NCI-H446 (cell line): ENCODE results near the gene MRPL41.
A peak's percentile ranks its signal among the peaks of the same experiment; 100 is the strongest.
"Not testable (repeated sequence)": the region's sequence is repeated elsewhere in the genome, so short reads cannot be mapped to it uniquely, and the experiment has no call there.

Source experiments
- DNase-seq, 2 experiments: peaks; one replicate each; lab custom pipeline; 2025; lab: John Stamatoyannopoulos, UW

Gene MRPL41

DNA sequence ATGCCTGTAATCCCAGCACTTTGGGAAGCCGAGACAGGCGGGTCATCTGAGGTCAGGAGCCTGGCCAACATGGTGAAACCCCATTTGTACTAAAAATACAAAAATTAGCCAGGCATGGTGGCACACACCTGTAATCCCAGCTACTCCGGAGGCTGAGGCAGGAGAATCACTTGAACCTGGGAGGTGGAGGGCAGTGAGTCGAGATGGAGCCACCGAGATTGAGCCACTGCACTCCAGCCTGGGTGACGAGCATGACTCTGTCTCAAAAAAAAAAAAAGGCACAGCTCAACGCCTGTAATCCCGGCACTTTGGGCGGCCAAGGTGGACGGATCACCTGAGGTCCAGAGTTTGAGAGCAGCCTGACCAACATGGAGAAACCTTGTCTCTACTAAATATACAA is 2.0 kb downstream of the MRPL41 start:
- not testable (repeated sequence) for DNase-seq

DNA sequence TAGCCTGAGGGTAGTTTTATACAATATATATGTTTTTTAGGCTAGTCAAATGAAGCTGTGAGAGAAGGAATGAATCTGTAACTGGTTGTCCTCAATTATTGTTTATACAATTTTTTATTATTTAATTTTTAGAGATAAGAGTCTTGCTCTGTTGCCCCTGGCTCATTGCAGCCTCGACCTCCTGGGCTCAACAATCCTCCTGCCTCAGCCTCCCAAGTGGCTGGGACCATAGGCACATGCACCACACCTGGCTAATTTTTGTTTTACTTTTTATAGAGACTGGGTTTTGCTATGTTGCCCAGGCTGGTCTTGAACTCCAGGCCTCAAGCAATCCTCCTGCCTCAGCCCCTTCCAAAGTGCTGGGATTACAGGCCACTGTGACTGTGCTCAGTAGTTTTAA is 2.7 kb downstream of the MRPL41 start:
- DNase-seq, result no peak

DNA sequence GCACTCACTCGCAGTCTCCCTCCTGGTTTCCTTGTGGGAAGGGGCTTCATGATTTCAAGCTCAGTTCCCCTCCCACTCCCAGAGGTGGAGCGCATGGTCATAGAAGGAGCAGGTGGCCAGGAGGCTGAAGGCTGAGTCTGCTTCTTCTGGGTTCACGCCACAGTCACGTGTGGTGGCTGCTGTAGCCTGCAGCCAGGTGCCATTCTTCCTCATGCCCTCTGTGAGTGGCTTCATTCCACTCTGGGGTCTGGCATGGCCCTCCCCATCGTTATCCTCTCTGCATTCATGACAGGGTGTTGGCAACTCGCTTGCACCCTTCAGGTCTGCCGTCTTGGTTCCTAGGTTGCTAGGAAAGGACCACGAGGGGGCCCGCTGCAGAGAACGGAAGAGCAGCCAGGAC is 3.5 kb downstream of the MRPL41 start:
- DNase-seq, result no peak

DNA sequence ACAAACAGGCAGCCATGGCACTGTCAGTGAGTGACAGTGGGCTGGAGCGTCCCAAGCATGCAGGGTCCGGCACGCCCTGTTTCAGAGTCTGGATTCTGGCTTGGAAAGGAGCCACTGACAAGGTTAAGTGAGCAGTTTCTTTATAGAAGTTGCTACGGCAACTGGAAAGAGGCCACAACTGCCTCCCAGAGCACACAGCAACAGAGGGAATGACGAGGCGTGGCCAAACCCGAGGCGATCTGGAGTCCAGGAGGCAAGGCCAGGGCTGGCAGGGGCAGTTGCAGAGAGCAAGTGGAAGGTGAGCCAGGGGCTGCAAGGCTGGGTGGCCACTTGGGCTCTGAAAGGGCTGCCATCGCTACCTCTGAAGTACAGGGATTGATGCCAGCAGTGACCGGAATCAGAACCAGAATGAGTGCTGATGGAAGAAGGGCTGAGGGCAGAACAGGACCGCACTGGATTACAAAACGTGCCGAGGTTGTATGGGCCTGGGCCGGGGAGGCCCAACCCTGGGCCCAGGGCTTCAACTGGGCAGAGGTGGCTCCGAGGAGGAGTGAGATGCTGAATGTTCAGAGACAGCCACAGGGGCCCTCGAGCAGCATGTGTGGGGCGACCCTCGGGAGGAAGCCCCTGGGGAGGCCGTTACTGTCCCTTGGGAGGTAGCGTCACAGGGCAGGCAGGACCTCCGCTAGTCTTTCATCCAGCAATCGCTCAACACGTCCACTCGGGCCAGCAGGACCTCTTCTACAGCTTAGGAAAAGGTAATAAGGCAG is 4.6 kb downstream of the MRPL41 start:
- DNase-seq, result no peak

DNA sequence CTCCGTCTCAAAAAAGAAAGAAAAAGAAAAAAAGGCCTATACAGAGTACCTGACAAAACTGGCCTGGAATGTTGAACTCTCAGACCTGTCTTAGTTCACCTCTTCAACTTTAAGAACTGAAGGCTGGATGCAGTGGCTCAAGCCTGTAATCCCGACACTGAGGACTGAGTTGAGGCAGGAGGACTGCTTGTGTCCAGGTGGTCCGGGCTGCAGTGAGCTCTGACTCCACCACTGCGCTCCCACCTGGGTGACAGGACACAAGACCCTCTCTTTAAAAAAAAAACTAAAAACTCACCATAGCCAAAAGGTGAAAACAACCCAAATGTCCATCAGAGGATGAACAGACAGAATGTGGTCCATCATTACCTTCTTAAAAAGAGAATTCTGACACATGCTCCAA is 6.4 kb downstream of the MRPL41 start:
- DNase-seq, result no peak

DNA sequence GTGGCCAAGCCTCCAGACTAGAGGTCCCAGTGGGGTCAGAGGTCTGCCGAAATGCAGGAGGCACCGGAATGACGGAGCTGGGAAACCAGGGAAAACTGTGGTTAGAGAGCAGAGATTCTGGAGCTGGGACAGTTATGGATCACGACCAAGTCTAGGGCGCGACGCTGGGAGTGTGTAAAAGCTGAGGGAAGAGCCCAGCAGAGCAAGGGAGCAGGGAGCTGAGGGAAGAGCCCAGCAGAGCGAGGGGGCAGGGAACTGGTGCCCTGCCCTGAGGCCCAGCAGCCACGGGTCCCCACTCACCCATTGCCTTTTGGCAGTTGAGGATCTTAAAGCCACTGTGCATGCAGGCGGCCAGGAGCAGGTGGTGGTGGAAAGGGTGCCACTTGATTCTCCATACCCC is 12.5 kb downstream of the MRPL41 start:
- DNase-seq, result no peak

DNA sequence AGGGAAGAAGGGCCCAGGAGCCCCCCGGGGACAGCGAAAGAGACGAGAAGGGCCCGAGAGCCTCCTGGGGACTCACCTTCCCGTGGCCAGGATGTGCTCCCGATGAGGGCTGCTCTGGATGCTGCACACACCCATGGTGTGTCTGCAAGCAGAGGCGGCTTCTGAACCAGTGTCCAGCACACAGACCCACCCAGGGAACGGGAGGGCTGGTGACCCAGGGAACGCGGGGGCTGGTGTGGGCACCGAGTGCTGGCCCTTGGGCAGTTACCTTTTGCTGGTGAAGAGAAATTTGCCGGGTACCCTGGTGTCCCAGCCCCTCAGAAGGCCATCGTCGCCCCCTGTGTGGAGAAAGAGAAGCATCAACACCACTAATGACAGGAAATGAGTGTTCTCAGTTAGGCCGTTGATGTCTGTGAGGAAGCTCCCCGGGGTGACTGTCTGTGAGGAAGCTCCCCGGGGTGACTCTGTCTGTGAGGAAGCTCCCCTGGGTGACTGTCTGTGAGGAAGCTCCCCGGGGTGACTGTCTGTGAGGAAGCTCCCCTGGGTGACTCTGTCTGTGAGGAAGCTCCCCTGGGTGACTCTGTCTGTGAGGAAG is 13.2 kb downstream of the MRPL41 start:
- no peak for DNase-seq

DNA sequence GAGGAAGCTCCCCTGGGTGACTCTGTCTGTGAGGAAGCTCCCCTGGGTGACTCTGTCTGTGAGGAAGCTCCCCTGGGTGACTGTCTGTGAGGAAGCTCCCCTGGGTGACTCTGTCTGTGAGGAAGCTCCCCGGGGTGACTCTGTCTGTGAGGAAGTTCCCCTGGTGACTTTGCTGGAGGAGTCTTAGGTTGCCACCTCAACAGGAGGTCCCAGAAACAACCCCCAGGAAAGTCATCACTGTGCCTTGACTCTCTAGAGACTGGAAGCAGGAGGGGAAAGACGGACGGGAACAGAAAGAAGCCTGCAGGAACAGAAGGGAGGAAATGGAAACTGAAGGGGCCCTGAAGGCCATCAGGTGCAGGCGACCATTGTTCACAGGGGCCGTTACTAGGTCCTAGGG is 16.8 kb downstream of the MRPL41 start:
- not testable (repeated sequence) for DNase-seq

DNA sequence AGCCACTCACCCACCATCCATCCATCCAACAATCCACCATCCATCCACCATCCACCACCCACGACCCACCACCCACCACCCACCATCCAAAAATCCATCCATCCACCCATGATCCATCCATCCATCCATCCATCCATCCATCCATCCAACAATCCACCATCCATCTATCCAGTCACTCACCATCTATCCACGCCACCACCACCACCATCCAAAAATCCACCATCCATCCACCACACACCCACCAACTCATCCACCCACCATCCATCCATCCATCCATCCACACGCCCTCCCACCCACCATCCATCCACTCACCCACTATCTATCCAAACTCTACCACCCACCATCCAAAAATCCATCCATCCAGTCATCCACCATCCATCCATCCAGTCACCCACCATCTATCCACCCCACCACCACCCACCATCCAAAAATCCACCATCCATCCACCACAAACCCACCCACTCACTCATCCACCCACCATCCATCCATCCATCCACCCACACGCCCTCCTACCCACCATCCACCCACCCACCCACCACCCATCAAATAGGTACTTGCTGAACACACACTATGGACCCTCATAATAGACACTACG is 18.0 kb downstream of the MRPL41 start:
- no peak for DNase-seq

DNA sequence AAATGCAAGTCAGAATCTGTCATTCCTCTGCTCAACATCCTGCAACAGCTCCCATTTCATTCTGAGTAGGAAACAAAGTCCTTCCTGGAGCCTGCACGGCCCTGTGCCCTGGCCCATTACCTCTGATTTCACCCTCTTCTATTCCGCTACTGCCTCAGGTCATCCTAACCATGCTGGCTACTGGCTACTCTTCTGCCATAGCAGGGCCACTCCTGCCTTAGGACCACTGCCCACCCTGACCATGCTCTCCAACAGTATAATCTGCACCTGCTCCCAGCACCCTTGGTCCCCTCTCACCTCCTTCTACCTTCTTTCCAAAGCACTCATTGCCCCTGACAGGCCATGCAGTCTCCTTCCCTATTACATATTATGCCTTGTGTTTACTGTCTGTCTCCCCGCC is 18.9 kb downstream of the MRPL41 start:
- DNase-seq, result no peak

DNA sequence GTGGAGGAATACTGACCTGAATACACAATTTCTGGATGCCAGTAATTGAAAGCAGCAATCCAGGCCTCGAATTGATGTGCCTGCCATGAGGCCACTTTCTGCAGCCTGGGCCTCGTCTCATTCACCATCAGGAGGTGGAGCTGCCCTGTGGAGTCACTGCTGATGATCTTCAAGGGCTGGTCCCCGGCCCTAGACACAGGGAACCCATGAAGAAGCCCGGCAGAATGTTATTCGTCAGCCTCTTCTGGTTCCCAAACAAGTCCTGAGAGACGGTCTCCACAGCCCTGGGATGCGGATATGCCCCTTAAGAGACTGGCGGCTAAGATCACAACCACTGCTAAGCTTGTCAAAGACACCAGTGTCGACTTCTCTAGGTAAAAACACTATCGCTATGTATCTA is 22.5 kb downstream of the MRPL41 start:
- no peak for DNase-seq

DNA sequence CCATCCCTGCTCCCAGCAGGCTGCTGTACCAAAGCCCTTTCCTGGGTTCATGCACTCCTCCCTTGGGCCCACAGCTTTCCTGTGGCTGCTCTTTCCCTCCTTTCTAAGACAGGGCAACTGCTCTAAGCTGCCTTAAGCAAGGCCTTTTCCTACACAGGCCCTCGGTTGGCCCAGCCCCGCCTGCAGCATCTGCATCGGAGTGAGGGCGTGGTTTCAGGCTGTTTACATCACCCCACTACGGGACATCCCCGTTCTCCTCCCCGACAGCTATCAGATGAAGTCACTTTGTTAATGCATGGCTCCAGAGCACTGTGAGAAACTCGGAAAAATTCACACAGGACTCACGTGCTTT is 23.7 kb downstream of the MRPL41 start:
- DNase-seq, result no peak

DNA sequence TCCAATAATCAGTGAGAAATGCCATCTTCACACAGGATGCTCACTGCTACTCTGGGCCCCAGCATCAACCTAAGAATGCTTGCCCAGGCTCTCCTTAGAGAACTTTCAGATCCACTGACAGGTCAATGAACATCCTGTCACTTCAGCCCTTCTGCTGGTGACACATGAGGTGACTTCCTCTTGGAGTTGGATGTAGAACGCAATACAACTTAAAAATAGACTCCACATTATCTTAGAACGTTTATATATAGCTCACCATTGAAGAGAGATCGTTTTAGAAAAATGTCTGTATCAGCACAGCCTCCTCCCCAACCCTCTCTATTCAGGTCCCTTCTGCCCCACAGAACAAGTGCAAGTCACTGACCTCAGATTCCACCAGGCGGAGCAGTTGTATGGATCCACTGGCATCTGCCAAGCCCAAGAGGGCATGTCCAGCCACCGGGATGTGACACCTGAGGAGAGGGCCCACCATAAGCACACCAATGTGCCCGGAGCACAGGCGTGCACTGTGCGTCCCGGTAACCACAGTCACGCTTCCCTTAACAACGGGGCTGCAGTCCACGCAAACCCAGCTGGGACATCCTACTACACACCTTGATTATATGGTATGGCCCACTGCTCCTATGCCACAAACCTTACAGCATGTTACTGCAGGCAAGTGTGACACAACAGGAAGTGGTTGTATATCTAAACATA is 24.2 kb downstream of the MRPL41 start:
- no peak for DNase-seq

DNA sequence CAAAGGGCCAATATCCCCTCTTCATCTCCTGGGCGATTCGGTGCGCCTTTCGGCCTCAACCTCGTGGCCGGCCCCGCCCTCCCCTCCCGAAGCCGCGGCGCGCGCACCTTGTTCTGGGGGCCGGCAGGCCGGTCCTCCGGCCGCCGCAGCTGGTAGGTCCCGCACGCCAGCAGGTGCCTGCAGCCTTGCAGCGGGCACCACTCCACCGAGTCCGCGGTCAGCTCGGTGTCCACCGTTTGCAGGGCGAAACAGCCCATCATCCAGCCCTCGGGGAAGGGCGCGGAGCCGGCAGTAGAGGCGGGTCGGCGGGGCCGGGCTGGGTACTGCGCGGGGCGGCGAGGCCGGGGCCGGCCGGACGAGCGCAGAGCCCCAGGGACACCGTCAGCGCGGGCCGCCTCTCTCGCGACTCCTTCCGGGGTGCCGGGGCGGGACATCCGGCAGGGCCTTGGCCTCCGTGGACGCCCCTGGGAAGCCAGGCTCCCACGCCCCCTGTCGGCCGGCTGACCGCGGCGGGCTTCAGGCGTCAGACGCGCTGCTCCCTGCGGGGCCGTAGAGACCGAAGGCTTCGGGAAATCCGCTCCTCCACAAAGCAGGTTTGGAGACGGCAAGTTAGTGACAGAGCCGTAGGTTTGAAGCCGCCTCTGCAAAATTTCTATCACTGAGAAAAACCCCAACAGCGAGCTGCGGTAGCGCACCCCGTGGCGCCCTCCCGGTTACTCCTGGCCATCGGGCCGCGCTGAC is 27.0 kb downstream of the MRPL41 start, which contains the start of gene DPH7:
DPH7 (minus strand) TSS at position 408 of the 741 bp plus-strand sequence; CDS start at position 260, 148 bp downstream.
- peak; percentile 42 to 84 for DNase-seq

DNA sequence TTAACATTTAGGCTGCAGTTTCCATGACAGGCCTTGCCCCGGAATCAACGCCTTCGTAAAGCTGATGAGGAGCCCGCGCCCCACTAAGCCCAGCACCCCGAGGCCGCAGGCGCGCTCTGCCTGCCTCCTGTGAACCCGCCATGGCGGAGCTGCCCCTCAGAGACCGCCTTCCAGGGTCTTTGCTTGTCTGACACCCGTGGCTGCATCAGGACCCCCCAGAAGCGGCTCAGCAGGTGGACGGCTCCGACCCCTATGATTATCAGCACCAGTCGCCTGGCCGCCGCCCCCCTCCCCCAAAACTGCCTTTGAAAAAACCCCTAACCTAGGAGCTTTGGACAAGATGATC is 27.6 kb downstream of the MRPL41 start:
- no peak for DNase-seq

DNA sequence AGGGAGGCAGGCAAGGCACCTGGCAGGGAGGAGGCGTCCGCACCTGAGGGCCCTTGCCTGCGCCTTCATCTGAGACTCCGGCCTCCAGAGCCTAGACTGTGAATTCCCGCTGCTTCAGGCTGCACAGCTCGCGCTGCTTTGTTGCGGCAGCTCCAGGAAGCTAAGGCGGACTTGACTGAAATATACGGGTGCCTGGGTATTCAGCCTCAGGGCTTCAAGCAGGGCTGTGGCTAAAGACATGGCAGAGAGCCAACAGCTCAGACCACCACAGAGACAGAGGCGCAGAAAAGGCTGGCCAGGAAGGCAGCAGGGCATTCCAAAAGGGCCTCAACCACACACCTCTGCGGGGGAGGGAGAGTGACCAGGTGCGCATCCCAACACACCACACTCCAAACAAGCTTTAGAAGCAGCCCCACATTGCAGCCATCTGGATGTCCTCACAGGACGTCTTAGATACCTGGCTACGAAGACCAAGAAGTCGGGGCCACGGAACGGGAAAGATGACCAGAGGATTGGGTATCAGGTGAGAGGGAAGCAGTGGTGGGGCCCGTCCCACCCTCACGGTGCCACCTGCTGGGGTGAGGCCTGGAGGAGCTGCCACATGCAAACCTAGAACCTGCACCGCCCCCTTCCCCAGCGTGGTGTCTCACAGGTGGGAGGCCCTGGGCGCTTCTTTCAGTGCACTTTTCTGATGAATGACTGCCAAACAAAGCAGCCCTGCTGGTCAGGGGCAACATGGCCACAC is 28.7 kb downstream of the MRPL41 start:
- DNase-seq, result no peak

DNA sequence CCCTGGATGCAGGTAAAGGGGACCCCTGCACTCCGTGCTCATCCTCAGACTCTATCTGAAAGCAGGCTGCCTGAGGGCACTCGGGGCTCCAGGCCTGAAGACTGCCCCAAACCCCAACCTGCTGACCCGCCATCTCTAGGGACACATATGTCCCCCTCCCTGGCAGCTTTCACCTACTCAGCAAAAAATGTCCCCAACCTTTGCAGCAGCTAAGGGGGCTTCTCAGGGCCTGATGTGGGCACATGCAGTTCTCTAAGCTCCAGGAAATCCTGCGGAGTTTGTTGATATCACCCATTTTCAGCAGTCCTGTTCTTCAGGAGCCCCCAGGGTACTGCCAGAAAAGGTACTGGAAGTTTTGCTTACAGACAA is 29.3 kb downstream of the MRPL41 start:
- no peak for DNase-seq

DNA sequence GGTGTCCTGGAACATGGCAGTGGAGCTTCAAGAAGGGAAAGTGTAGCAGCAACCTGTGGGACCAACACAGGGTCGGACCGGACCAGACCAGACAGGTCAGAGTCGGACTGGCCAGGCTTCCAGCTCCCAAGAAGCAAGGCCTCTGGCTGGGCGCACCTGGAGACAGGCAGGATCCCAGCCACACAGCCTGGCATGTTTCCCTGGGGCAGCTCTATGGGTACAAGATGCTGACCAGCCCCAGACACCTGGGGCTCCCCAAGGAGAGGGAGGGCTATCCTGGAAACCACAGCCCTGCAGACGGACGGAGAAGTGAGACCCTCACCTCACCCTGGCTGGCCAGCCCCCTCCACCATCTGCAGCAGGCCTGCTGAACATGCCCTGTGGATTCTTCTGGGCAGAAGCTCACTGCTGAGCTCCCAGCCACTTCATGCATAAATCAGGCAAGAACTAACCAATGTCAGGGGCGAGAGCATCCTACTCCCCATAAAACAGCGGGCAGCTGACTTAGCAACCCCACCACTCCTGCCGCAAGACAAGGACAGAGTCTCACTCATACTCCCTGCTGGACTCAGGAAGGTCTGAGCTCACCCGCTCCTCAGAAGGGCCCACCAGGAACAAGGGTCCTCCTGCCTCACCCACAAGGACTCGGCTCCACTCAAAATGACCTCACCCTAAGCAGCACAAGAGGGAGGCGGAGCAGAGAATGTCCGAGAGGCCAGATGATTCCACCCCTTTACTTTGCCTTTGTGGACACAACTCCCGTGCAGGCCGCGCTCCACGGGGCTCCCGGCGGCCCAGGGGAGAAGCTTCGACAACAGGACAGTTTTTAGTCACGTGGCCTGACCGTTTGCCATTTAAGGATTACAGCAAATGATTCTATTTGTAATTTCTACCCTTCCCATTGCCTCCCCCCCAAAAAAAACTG is 29.9 kb downstream of the MRPL41 start:
- no peak for DNase-seq

DNA sequence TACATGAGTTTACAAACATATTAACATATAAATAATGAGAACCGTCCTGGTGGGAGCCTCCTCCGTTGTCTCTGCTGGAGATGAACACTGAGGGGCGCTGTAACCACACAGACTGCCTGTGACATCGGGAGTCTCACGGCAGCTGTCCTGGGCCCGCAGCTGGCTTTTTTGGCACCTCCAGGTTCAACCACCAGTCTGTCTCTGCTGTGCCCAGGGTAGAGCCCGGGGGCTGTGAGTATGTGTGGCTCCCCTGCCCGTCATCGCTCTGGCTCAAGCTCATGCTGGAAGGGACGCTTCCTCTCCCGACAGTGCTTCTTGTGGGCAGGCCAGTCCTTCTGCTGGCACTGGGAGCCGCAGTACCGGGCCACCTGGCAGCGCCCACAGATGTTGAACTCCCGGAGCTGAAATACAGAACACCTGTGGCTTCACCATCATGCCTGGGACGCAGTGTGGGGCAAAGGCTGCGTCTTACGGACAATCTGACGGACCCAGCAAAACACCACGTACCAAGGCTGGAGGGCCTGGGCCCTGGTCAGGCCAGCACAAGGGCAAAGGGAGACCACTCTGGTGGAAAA is 30.7 kb downstream of the MRPL41 start:
- DNase-seq, result no peak

DNA sequence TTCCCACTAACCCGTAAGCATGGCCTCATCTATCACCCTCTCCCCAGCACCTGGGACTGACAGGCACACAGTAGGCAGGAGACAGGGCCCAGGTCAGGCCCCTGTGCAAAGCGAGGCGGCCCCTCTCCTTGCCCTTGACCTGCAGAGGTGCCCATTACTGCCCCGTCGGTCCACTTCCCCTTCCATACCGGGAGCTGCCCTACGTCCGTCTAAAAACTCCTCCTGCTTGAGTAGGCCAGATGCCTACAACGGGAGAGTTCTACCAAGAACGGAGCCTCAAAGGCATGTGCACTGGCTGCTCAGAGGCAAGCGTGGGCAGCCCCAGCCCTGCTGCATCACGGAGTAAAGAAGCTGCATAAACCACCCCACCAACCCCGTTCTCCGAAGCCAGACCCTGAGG is 31.7 kb downstream of the MRPL41 start:
- no peak for DNase-seq
